GM12878 (cell line): ENCODE results near the gene PPP1CA. TPM values are rescaled to one million over a fixed set of nuclear protein-coding genes. Genes with fewer than 3 reads are reported as not detected.

Experiments used
- E2F8 ChIP-seq: fragments of 450-650 bp; IDR thresholded peaks from 2 replicates; pipeline ENCODE4 v1.6.1; 2018; ENCODE audit warnings: mild to moderate bottlenecking, low read depth, moderate library complexity; ENCODE audit not compliant: partially characterized antibody
- EED ChIP-seq: sonication (generic); IDR thresholded peaks from 2 replicates; pipeline ENCODE4 v1.6.1; 2016; ENCODE audit warnings: antibody characterized with exemption, low read depth
- GATAD2B ChIP-seq: fragments of 450-650 bp; conservative IDR thresholded peaks from 2 replicates; pipeline ENCODE4 v1.6.1; 2017; ENCODE audit warnings: low read depth, mild to moderate bottlenecking, moderate library complexity
- KDM1A ChIP-seq: fragments of 200-600 bp; sonication (generic); IDR thresholded peaks from 2 replicates; pipeline ENCODE4 v1.6.1; 2016; ENCODE audit warnings: borderline replicate concordance
- KLF5 ChIP-seq: fragments of 450-650 bp; IDR thresholded peaks from 2 replicates; pipeline ENCODE4 v1.6.1; 2014; ENCODE audit warnings: mild to moderate bottlenecking; ENCODE audit not compliant: partially characterized antibody
- NFIC ChIP-seq: IDR thresholded peaks from 2 replicates; pipeline ENCODE4 v1.6.1; 2012; ENCODE audit warnings: low read depth, mild to moderate bottlenecking, inconsistent platforms, low read length, moderate library complexity
- NR2F1 ChIP-seq: fragments of 450-650 bp; conservative IDR thresholded peaks from 2 replicates; pipeline ENCODE4 v1.6.1; 2017; ENCODE audit warnings: mild to moderate bottlenecking
- POLR2AphosphoS2 ChIP-seq: IDR thresholded peaks from 2 replicates; pipeline ENCODE4 v1.6.1; 2011; ENCODE audit warnings: low read depth, mild to moderate bottlenecking, low read length, improper control_type of control experiment, moderate library complexity
- RB1 ChIP-seq: fragments of 450-650 bp; formaldehyde crosslinking; IDR thresholded peaks from 2 replicates; pipeline ENCODE4 v1.6.1; 2017; ENCODE audit warnings: mild to moderate bottlenecking, borderline replicate concordance
- SMC3 ChIP-seq: IDR thresholded peaks from 2 replicates; pipeline ENCODE4 v1.6.1; 2011; ENCODE audit warnings: low read length, improper control_type of control experiment, borderline replicate concordance
- SRF ChIP-seq, 2 experiments: IDR thresholded peaks; 2 replicates each; pipeline ENCODE4 v1.6.1; 2011; ENCODE audit warnings: low read depth in 2 of 2, low read length in 2 of 2, mild to moderate bottlenecking in 1 of 2, moderate library complexity in 1 of 2
- STAT1 ChIP-seq: fragments of 450-650 bp; conservative IDR thresholded peaks from 2 replicates; pipeline ENCODE4 v1.6.1; 2014; ENCODE audit warnings: antibody characterized with exemption, mild to moderate bottlenecking
- polyA plus RNA-seq, 11 experiments: library from polyadenylated mRNA; depleted of rRNA in 4 of 11; unstranded in 6 of 11; stranded (reverse) in 5 of 11; fragments of >200 nt; fragmentation: Nextera tagmentation in 4 of 11; fragmentation: Illumina TruSeq in 1 of 11; extraction: Ambion mirVana in 4 of 11; extraction: Trizol in 1 of 11; gene quantifications; 1 replicate in 1 of 11; 2 replicates in 10 of 11; pipeline versions ENCODE4 v1.2.1 to v1.2.3, GENCODE V29; 2011 to 2016; ENCODE audit warnings: inconsistent platforms in 2 of 11, missing spikeins in 2 of 11, low read depth in 1 of 11
- total RNA-seq, 4 experiments: library from RNA; depleted of rRNA in 3 of 4; stranded (reverse); fragments of >200 nt in 3 of 4; fragmentation: Illumina TruSeq in 1 of 4; extraction: Trizol in 1 of 4; gene quantifications; 2 replicates each; pipeline versions ENCODE4 v1.2.1 to v1.2.3, GENCODE V29; 2013 to 2021
- TF ChIP-seq, protein P1 (sequence below): fragments of 450-650 bp; formaldehyde crosslinking; IDR thresholded peaks from 2 replicates; pipeline ENCODE4 v1.4.0; 2020; ENCODE audit warnings: mild to moderate bottlenecking, moderate library complexity
- TF ChIP-seq, protein P2 (sequence below): fragments of 450-650 bp; IDR thresholded peaks from 2 replicates; pipeline ENCODE4 v1.6.1; 2017; ENCODE audit warnings: low read depth, mild to moderate bottlenecking, moderate library complexity
- TF ChIP-seq, protein P3 (sequence below): IDR thresholded peaks from 2 replicates; pipeline ENCODE4 v1.6.1; 2012; ENCODE audit warnings: low read length, inconsistent platforms
- TF ChIP-seq, protein P4 (sequence below): IDR thresholded peaks from 2 replicates; pipeline ENCODE4 v1.6.1; 2011; ENCODE audit warnings: borderline replicate concordance, low read depth, mild to moderate bottlenecking, moderate library complexity, mixed read lengths, low read length; ENCODE audit not compliant: insufficient read depth; ENCODE audit errors: extremely low read length

The PPP1CA gene
- total and polyA plus RNA-seq, 10 of the 15 experiments (the other 5 are each of a cell fraction or from before 2014, with no cell fraction given), result 26.4 to 458 (median 240) TPM

DNA sequence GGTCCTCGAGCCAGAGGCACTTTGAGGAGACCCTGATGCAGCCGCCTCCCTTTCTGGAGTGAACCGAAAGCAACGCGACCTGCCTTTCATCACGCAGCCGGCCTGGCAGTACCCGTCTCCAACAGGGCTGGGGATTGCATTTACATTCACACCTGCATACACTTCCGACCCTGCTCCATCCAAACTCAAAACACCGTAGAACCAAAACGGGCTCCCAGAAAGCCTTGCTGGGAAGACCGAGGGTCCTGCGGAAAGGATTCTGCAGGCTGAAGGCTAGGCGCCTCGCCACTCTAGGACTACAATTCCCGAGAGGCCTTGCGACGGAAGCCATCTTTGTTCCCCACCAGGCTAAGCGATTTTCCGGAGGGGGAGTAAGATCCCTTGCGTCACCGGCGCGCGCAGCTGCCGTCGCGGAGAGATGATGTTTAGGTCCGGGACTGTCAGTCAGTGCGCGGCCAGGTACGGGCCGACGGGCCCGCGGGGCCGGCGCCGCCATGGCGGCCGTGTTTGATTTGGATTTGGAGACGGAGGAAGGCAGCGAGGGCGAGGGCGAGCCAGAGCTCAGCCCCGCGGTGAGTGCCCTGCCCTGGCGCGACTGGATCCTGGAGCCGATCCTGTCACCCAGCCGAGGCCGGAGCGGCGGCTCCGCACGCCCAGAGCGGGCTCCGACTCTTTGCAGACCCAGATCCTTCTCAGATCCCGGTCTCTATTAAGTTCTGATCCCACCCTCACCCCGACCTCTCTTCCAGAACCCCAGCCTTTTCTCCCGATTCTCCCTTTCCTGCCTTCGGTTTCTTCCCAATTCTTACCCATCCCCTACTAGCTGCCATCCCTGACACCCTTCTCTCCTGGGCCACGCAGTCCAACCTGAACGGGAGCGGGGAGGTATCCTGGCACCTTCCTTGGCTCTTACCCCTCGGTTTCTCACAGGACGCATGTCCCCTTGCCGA, 26.7 kb upstream of the PPP1CA start, which contains the start of gene RPS6KB2 (continued):
- TF ChIP-seq, protein P1, sequence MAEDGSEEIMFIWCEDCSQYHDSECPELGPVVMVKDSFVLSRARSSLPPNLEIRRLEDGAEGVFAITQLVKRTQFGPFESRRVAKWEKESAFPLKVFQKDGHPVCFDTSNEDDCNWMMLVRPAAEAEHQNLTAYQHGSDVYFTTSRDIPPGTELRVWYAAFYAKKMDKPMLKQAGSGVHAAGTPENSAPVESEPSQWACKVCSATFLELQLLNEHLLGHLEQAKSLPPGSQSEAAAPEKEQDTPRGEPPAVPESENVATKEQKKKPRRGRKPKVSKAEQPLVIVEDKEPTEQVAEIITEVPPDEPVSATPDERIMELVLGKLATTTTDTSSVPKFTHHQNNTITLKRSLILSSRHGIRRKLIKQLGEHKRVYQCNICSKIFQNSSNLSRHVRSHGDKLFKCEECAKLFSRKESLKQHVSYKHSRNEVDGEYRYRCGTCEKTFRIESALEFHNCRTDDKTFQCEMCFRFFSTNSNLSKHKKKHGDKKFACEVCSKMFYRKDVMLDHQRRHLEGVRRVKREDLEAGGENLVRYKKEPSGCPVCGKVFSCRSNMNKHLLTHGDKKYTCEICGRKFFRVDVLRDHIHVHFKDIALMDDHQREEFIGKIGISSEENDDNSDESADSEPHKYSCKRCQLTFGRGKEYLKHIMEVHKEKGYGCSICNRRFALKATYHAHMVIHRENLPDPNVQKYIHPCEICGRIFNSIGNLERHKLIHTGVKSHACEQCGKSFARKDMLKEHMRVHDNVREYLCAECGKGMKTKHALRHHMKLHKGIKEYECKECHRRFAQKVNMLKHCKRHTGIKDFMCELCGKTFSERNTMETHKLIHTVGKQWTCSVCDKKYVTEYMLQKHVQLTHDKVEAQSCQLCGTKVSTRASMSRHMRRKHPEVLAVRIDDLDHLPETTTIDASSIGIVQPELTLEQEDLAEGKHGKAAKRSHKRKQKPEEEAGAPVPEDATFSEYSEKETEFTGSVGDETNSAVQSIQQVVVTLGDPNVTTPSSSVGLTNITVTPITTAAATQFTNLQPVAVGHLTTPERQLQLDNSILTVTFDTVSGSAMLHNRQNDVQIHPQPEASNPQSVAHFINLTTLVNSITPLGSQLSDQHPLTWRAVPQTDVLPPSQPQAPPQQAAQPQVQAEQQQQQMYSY, result no peak
- TF ChIP-seq SRF (IDR thresholded peaks at IDR 0.05; ENCODE audit: low read depth in 2 of 2, low read length in 2 of 2), result peak; percentile 56 to 94
- TF ChIP-seq KLF5, result peak; percentile 72
- 0 out of 2 replicates have a peak, but pooled peaks have one; percentile 4 for TF ChIP-seq SMC3
- TF ChIP-seq NFIC, result no peak
- TF ChIP-seq RB1, result peak; percentile 62; the same call in 1 of the 2 replicates
- TF ChIP-seq KDM1A, result no peak
- TF ChIP-seq, protein P2, sequence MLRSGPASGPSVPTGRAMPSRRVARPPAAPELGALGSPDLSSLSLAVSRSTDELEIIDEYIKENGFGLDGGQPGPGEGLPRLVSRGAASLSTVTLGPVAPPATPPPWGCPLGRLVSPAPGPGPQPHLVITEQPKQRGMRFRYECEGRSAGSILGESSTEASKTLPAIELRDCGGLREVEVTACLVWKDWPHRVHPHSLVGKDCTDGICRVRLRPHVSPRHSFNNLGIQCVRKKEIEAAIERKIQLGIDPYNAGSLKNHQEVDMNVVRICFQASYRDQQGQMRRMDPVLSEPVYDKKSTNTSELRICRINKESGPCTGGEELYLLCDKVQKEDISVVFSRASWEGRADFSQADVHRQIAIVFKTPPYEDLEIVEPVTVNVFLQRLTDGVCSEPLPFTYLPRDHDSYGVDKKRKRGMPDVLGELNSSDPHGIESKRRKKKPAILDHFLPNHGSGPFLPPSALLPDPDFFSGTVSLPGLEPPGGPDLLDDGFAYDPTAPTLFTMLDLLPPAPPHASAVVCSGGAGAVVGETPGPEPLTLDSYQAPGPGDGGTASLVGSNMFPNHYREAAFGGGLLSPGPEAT, result peak; percentile 87
- TF ChIP-seq EED, result no peak
- TF ChIP-seq E2F8, result peak; percentile 75
- TF ChIP-seq, protein P3, sequence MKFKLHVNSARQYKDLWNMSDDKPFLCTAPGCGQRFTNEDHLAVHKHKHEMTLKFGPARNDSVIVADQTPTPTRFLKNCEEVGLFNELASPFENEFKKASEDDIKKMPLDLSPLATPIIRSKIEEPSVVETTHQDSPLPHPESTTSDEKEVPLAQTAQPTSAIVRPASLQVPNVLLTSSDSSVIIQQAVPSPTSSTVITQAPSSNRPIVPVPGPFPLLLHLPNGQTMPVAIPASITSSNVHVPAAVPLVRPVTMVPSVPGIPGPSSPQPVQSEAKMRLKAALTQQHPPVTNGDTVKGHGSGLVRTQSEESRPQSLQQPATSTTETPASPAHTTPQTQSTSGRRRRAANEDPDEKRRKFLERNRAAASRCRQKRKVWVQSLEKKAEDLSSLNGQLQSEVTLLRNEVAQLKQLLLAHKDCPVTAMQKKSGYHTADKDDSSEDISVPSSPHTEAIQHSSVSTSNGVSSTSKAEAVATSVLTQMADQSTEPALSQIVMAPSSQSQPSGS, result no peak
- TF ChIP-seq, protein P4, sequence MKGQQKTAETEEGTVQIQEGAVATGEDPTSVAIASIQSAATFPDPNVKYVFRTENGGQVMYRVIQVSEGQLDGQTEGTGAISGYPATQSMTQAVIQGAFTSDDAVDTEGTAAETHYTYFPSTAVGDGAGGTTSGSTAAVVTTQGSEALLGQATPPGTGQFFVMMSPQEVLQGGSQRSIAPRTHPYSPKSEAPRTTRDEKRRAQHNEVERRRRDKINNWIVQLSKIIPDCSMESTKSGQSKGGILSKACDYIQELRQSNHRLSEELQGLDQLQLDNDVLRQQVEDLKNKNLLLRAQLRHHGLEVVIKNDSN, result peak; percentile 31
- TF ChIP-seq STAT1, result peak; percentile 81; the same call in 1 of the 2 replicates
- 0 out of 2 replicates have a peak, but pooled peaks have one; percentile 43 for TF ChIP-seq GATAD2B
- TF ChIP-seq NR2F1, result no peak
- peak; percentile 66 for TF ChIP-seq POLR2AphosphoS2
